Skeletal muscle tissue (tissue), 4 donors: ENCODE measurements around the gene ZNF862. TPM values are rescaled to one million over a fixed set of nuclear protein-coding genes. Genes with fewer than 3 reads are reported as not detected.

ENCODE experiments used
- H3K27ac ChIP-seq: one replicate; pipeline ENCODE4 v1.7.0; 2013; ENCODE audit warnings: mild to moderate bottlenecking, low read depth, low read length, inconsistent platforms
- H3K27me3 ChIP-seq, 3 donors: one replicate each; pipeline ENCODE4 v1.7.0; 2013; ENCODE audit warnings: low read length in 3 of 3; ENCODE audit not compliant: control insufficient read depth in 3 of 3, insufficient read depth in 3 of 3
- H3K36me3 ChIP-seq, 3 donors: one replicate each; pipeline ENCODE4 v1.7.0; 2013; ENCODE audit warnings: low read length in 3 of 3; ENCODE audit not compliant: control insufficient read depth in 3 of 3, insufficient read depth in 3 of 3
- H3K4me1 ChIP-seq, 3 donors: one replicate each; pipeline ENCODE4 v1.7.0; 2013; ENCODE audit warnings: low read length in 3 of 3, mild to moderate bottlenecking in 3 of 3; ENCODE audit not compliant: control insufficient read depth in 3 of 3, insufficient read depth in 3 of 3
- H3K4me3 ChIP-seq, 3 donors: one replicate each; pipeline ENCODE4 v1.7.0; 2013; ENCODE audit warnings: low read length in 3 of 3
- H3K9ac ChIP-seq, 3 donors: one replicate each; pipeline ENCODE4 v1.7.0; 2013; ENCODE audit warnings: low read length in 3 of 3, mild to moderate bottlenecking in 3 of 3, moderate library complexity in 2 of 3, low read depth in 1 of 3
- H3K9me3 ChIP-seq, 3 donors: one replicate each; pipeline ENCODE4 v1.7.0; 2013; ENCODE audit warnings: low read length in 3 of 3; ENCODE audit not compliant: control insufficient read depth in 3 of 3
- total RNA-seq: library from RNA; depleted of rRNA; stranded (reverse); fragments of >200 nt; gene quantifications from one replicate; pipeline ENCODE4 v1.2.3, GENCODE V29; 2014
- donor health status: Osteomylitis.

Gene ZNF862
- total RNA-seq, 1 donor from 2014 or later = 5.2 TPM

GRCh38 chr7:149796287-149796860 is 41.8 kb upstream of the ZNF862 start:
- H3K27ac ChIP-seq = no peak overlapping the region
- H3K36me3 ChIP-seq = no peaks in the 10 kb centered on the region
- H3K4me1 ChIP-seq = no peaks in the 10 kb centered on the region
- H3K4me3 ChIP-seq = no peak overlapping the region
- H3K9me3 ChIP-seq = no peaks in the 10 kb centered on the region
- peaks cover 4 to 16% (median 9%) of the 10 kb centered on the region in 3 donors for H3K27me3 ChIP-seq
- H3K9ac ChIP-seq = no peak overlapping the region

GRCh38 chr7:149797771-149798170 is 40.4 kb upstream of the ZNF862 start:
- Histone ChIP-seq H3K9me3 (no peaks in the 10 kb centered on the region), H3K27me3 (peaks cover 0 to 6% (median 0%) of the 10 kb centered on the region in 3 donors), H3K9ac (no peak overlapping the region), H3K4me3 (no peak overlapping the region), H3K36me3 (no peaks in the 10 kb centered on the region), H3K27ac (no peak overlapping the region), H3K4me1 (no peaks in the 10 kb centered on the region)

- Histone ChIP-seq H3K27me3 (no peaks in the 10 kb centered on the region), H3K4me3 (no peak overlapping the region), H3K4me1 (no peaks in the 10 kb centered on the region), H3K36me3 (no peaks in the 10 kb centered on the region), H3K9ac (no peak overlapping the region), H3K9me3 (no peaks in the 10 kb centered on the region), H3K27ac (no peak overlapping the region)
Observed at GRCh38 chr7:149799397-149800168, 38.6 kb upstream of the ZNF862 start.

GRCh38 chr7:149800169-149800555 is 38.0 kb upstream of the ZNF862 start:
- H3K9ac ChIP-seq = no peak overlapping the region
- H3K36me3 ChIP-seq = no peaks in the 10 kb centered on the region
- H3K27ac ChIP-seq = no peak overlapping the region
- H3K4me3 ChIP-seq = no peak overlapping the region
- H3K4me1 ChIP-seq = no peaks in the 10 kb centered on the region
- H3K27me3 ChIP-seq = no peaks in the 10 kb centered on the region
- H3K9me3 ChIP-seq = no peaks in the 10 kb centered on the region

GRCh38 chr7:149801002-149801566 is 37.1 kb upstream of the ZNF862 start:
- Histone ChIP-seq H3K27ac (no peak overlapping the region), H3K36me3 (no peaks in the 10 kb centered on the region), H3K4me3 (no peak overlapping the region), H3K9ac (no peak overlapping the region), H3K9me3 (no peaks in the 10 kb centered on the region), H3K27me3 (no peaks in the 10 kb centered on the region), H3K4me1 (no peaks in the 10 kb centered on the region)

- Histone ChIP-seq H3K9ac (no peak overlapping the region), H3K9me3 (no peaks in the 10 kb centered on the region), H3K27me3 (peaks cover 0 to 5% (median 0%) of the 10 kb centered on the region in 3 donors), H3K27ac (no peak overlapping the region), H3K4me1 (no peaks in the 10 kb centered on the region), H3K4me3 (no peak overlapping the region), H3K36me3 (no peaks in the 10 kb centered on the region)
Observed at GRCh38 chr7:149801816-149802215, 36.4 kb upstream of the ZNF862 start.

- Histone ChIP-seq H3K36me3 (no peaks in the 10 kb centered on the region), H3K9ac (no peak overlapping the region), H3K9me3 (no peaks in the 10 kb centered on the region), H3K27me3 (peaks cover 0 to 5% (median 2%) of the 10 kb centered on the region in 3 donors), H3K4me1 (no peaks in the 10 kb centered on the region), H3K27ac (no peak overlapping the region), H3K4me3 (no peak overlapping the region)
Observed at GRCh38 chr7:149802966-149803365, 35.2 kb upstream of the ZNF862 start.

GRCh38 chr7:149803551-149804074 is 34.6 kb upstream of the ZNF862 start:
- no peaks in the 10 kb centered on the region for H3K4me1 ChIP-seq
- H3K9me3 ChIP-seq = no peaks in the 10 kb centered on the region
- no peak overlapping the region for H3K9ac ChIP-seq
- H3K27ac ChIP-seq = no peak overlapping the region
- H3K36me3 ChIP-seq = no peaks in the 10 kb centered on the region
- no peak overlapping the region for H3K4me3 ChIP-seq
- peaks cover 0 to 5% (median 5%) of the 10 kb centered on the region in 3 donors for H3K27me3 ChIP-seq

GRCh38 chr7:149804106-149804505 is 34.1 kb upstream of the ZNF862 start:
- Histone ChIP-seq H3K9me3 (no peaks in the 10 kb centered on the region), H3K36me3 (no peaks in the 10 kb centered on the region), H3K9ac (no peak overlapping the region), H3K4me1 (no peaks in the 10 kb centered on the region), H3K27ac (no peak overlapping the region), H3K27me3 (peaks cover 0 to 5% (median 5%) of the 10 kb centered on the region in 3 donors), H3K4me3 (no peak overlapping the region)

- H3K9me3 ChIP-seq = no peaks in the 10 kb centered on the region
- H3K27me3 ChIP-seq = peaks cover 0 to 5% (median 5%) of the 10 kb centered on the region in 3 donors
- no peak overlapping the region for H3K9ac ChIP-seq
- H3K4me3 ChIP-seq = no peak overlapping the region
- H3K4me1 ChIP-seq = no peaks in the 10 kb centered on the region
- H3K36me3 ChIP-seq = no peaks in the 10 kb centered on the region
- no peak overlapping the region for H3K27ac ChIP-seq
Observed at GRCh38 chr7:149806726-149807125, 31.4 kb upstream of the ZNF862 start.
